NOMO-1 treated with DMSO at 0.1 percent for 48 hours (cell line): Measurements from ENCODE around the gene ATP13A4.

Experiments used
- DNase-seq: peaks from one replicate; lab custom pipeline; 2025; ENCODE audit not compliant: unreplicated experiment; lab: John Stamatoyannopoulos, UW

Gene ATP13A4

DNA sequence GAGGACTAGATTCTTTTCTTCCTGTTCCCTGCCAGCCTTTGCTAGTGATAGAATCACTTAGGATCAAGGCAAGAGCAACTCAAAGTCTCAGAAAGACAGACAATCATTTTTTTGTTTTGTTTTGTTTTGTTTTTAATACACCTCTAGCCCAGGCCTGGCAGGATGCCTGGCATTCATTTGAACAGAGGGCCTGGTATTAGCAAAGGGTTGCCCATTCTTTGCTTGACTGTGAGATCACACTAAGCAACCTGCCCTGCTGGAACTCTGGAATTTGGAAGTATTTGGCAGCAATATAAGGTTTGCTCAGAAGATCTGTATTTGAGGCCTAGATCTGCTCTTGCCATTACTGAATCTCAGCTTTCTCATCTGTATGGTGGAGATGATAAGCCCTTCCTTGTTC, 154.4 kb downstream of the ATP13A4 start:
- DNase-seq = no peak

DNA sequence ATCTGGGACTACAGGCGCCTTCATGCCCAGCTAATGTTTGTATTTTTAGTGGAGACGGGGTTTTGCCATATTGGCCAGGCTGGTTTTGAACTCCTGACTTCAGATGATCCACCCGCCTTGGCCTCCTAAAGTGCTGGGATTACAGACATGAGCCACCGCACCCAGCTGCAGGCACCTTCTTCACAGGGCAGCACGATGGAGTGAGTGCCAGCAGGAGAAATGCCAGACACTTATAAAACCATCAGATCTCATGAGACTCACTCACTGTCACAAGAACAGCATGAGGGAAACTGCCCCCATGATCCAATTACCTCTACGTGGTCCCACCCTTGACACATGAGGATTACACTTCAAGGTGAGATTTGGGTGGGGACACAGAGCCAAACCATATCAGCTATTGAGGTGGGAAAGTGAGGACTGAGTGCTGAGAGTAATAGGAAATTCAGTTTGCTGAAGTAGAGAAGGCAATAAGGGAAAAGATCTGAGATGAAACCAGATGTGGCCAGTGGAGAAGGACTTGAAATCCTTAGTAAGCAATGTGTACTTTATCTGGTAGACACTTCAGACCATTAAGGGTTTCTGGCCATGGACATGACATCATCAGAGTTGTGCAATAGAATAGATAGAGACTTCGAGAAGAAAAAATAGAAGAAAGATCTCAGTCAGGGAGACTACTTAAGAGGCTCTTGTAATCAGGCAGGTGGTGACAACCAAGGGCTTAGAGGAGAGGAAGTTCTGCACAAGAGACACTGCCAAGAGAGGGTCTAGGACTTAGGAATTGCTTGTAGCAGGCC, 158.0 kb downstream of the ATP13A4 start:
- DNase-seq = no peak

DNA sequence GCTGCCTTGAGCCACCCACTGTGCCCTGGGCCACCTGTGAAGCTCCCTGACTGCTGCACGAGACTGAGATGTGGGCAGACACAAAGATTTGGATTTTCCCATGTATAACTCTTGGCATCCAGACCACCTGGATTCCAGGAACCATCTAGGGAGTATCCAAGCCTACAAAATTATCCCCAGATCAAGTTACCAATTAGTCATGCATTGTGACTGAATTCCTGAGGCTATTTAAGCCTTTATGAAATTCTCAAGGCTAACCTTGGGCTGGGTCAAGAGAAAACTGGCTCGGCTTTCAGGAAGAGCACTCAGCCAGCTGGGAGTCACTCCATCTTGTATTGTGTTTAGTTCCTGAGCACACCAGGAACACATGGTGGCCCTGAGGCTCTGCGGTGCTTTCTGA, 162.8 kb downstream of the ATP13A4 start:
- no peak for DNase-seq

DNA sequence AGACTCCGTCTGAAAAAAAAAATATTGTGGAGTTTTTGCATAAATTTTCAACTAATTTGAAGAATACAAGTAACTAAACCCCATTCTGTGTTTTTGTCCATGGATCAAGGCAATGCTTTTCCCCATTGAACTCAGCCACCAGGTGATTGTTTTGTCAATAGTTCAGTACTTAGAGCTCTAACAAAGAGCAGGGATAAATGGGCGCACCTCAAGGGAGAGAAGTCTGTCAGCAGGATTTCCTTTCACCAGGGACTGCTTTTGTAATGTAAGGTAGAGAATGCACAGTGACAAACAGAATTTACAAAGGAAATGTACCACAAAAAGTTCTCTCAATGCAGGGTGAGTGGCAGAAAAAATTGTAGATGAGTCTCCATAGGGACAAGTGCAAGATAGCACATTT, 165.4 kb downstream of the ATP13A4 start:
- no peak for DNase-seq

DNA sequence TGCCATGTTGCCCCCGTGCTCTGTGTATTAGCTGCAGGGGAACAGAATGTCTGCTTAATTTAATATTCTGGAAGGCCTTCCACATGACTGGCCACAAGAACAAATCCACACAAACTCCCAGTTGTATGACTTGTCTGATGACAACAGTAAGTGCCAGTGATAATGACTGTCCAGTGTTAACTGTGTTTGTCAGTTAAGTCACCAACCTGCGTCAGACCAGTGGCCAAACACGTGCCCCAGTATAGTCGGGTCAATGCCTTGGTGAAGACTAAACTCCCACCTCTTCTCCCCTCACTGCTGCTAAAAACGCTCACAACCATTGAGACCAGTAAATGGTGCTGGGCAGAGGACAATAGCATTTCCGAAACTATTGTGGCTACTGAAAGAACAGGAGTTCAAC, 166.3 kb downstream of the ATP13A4 start:
- no peak for DNase-seq

DNA sequence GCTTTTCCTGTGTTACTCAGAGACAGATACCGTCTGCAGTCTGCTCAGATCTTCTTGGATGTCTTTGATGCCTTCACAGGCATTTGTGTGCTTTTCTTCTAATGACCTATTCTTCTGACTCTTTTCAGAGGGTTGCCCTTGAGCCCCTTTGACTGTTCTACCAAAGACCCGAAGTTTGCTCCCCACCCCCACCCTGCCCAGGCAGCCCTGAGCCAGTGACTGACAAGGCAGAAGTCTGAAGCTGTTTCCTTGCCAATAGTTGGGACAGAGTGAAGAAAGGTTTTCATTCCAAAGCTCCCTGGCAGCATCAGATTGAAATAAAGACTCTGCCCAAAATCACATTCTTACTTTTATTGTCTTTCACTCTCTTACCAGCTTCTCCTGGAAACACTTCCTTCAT, 167.1 kb downstream of the ATP13A4 start:
- DNase-seq = no peak

DNA sequence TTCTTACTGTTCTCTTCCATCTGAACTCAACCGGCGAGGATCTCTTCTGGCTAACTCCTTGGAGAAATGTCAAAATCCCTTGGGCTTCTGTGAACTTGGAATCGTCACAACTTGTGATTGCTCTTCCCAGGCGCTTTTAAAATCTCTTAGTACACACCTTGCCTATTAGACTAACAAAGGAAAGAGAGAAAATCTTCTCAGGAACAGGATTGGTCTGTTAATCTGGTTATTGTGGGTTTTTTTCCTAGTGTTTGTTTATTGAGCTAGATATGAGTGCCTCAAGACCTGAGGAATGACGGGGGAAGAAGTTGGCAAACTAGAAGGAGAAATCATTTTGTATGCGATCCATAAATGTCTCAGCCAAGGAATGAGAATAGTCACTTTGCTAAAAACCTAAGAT, 176.0 kb downstream of the ATP13A4 start, which contains the start of gene ATP13A5:
Gene ATP13A5 (minus strand): TSS at position 48 of the 400 bp plus-strand sequence. CDS start 28 bp downstream, at position 20.
- no peak for DNase-seq

DNA sequence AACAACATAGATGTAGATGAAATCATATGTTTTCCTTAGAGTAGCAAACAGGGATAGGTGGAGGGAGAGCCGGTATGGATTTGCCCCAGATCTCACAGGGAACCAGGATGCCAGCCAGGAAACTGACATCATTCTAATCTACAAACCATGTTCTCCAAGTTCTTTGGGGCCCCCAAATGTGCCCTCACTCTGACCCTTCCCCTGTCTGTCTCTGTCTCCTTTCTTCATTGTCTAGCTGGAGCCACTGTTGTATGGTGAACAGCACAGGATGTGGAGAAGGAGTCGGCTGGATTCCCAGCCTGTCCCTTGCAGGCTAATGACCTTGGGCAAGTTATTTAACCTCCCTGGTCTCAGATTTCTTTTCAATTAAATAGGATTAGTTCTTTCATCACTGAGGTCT, 177.1 kb downstream of the ATP13A4 start:
- DNase-seq = no peak

DNA sequence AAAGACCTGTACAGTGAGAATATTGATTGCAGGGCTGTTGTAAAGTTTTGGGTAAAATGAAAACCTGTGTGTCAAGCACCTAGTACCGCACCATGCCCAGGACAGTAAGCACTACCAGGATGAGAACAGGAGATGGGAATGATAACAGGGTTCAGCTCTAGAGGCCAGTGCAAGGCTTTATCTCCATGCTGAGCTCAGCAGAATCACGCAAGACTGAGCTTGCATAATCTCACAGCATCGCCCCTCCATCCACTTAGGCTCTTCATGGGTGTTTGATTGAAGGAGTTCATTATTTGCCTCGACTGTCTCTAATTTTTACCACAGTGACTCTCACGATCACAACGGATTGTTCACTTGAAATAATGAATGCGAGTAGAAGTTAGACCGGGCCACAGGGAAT, 179.1 kb downstream of the ATP13A4 start:
- no peak for DNase-seq

DNA sequence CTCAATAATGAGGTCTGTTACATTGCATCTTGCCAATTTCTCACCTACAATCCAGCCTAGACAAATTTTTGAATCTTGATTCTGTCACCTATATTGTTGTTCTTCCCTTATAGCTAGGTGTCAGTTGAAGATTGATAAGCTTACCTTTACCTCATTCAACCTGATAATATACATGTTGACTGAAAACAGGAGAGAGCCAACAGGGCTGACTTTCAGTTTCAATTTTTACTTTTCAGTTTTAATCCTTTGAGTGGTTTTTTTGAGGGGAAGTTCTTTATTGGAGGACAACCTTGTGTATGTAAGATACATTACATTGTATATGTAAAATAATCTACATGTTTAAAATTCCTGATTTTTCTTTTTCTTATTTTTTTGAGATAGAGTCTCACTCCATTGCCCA, 181.9 kb downstream of the ATP13A4 start:
- DNase-seq = no peak

DNA sequence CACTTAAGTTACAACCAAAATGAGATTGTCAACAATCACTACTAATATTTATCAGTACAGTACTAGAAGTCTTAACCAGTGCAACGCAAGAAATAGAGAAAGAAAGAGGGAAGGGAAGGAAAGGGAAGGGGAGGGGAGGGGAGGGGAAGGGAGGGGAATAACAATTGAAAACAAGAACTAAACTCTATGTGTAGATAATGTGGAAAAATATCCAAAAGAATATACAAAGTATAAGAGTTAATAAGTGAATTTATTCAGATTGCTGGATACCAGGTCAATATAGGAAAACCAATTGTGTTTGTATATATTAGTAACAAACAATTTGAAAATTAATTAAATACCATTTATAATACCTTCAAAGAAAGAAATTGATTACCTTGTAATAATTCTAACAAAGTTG, 186.8 kb downstream of the ATP13A4 start:
- no peak for DNase-seq

DNA sequence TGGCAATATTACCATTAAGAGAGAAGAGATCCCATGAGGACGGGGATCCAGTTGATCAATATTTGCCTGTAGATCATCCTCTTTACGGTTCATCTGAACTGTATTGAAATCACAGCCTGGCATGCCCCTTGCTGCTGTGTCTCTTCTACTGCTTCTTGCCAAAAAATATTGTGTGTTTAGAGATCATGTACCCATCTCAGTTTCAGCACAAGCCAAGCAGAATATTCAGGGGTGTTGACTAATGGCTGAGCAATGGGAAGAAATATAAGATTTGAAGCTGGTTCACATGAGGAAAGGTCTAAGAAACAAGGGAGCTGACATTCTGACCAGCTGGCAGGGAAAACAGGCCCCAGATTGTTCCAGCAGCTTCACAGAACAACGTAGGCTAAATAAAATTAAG, 197.4 kb downstream of the ATP13A4 start:
- DNase-seq = no peak

DNA sequence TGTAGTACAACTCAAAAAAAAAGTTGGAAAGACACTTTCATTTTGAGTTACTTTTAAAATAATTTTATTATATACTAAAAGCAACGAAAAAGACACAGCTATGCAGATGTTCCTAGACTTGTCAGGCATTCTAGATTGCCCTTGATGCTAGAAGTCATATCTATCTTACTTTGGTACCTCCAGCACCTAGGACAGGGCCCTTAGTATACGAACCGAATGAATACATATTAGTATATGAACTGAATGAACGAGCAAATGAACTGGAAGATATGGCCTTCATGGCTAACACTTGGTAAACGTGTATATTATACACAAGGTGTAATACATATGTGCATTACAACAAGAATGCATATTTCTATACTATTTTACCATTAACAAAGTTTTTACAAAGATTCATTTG, 200.3 kb downstream of the ATP13A4 start:
- DNase-seq = no peak
